Activated T-cell treated with anti-CD3 and anti-CD28 coated beads for 4 hours (primary cell): ENCODE data around the gene DLG2.

ENCODE experiments used
- DNase-seq: peaks from one replicate; pipeline ENCODE4 v3.0.0-alpha.2; 2020

Gene DLG2

GRCh38 chr11:84300092-84300491, 1327.1 kb downstream of the DLG2 start:
- DNase-seq = no peak

DNA sequence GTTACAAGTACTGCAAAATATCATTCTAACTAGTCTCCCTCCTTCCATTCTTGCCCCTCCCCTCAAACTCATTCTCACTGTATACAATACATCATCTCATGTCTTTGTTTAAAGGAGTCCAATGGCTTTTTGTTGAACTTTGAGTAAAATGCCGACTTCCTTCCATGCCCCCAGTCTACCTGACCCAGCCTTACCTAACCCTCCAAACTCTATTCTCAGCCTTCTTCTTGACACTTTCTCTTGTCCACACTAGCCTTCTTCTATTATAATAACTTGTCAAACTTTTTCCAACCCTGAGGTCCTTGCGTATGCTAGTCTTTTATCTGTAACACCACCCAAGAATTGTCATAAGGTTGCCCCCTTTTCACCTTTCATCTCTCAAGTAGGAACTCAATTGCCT, 1329.6 kb downstream of the DLG2 start:
- no peak for DNase-seq

DNA sequence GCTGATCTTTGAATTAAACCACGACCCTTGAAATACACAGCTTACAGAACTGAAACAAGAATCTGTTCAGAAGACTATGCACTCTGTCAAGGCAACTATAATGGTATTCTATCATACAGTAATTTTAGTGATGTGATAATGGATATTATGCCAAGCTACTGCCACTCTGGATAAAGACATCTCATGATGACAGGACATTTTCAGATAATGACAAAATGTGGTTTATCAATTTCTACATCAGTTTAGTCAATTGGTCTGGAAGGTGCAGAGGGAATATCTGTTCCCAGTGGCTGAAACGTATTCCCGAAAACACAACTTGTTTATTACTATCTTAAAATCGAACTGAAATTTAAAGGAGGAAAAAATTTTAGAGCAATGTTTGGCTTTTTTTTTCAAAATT, 1331.3 kb downstream of the DLG2 start:
- no peak for DNase-seq

DNA sequence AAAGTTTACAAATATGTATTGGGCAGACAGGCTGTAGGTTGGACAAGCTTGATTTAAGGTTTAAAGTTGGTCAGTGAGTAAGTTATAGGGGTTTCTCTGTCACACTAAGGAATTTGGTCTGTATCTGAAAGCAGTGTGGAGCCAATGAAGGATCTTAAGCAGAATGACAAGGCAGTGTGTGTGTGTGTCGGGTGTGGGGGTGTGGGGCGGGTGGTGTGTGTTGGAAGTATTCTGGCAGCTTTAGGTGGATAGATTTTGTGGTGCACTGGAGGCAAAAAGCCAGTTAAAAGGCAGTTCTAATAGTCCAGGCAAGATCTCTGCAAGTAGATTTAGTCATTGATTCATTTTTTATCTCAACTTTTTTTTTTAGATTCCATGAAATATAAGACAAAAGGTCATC, 1334.2 kb downstream of the DLG2 start:
- DNase-seq = no peak

DNA sequence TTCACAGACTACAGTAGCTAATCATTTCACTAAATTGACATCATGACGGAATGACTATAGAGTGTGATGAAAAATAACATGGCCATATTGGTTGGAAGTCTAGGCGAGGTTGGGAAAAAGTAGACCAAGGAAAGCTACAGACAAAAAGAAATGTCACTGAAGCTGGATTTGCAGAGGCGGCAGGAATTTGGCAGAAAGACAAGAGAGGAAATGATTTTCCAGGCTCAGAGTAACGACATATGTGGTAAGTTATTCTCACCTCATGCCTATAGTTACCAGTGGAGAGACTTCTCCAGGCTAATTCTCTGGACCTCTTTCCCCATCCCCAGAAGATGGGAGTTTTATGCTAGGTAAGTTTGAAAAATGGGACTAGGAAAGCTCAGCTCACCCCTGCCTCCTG, 1335.1 kb downstream of the DLG2 start:
- DNase-seq = no peak

DNA sequence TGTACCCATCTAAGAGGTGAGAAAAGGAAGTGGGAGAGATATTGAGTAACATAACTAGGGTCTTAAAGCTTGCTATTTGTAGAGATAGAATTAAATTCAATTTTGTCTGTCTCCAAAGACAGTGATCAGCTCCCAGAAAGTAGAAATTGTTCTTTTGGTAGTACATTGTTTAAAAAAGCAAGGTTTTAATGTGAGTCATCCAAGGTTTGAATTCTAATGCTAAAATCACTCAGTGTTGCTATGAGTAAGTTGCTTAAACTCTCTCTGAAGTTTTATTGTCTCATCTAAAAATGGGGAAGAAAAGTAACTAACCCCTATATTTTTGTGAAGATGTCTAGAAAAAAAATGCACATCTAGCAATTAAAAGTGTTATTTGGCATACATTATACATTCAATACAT, 1336.5 kb downstream of the DLG2 start:
- no peak for DNase-seq

DNA sequence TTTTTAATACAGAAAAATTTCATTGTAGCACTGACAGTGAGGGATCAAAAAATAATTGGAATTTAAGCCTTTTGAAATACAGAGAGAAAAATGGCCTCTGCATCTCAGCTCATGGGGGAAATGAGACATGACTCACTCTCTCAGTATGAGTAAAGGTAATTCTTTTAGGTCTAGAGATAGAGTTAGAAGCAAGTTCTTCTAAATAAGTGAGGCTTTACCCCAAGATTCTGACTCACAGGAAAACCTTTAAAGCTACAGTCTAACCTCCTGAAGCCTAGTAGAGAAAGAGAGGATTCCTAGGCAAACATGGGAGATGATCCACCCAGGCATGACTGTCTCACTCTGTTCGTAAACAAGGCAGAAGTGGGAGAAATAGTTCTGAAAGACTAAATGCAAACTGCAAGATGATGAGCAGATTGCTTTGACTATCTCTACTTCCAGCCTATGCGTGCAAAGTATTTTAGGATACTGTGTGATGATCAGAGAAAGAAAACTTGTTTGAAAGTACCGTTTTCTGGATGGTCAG, 1337.7 kb downstream of the DLG2 start:
- DNase-seq = no peak

GRCh38 chr11:84273541-84273940, 1353.6 kb downstream of the DLG2 start:
- DNase-seq = no peak

DNA sequence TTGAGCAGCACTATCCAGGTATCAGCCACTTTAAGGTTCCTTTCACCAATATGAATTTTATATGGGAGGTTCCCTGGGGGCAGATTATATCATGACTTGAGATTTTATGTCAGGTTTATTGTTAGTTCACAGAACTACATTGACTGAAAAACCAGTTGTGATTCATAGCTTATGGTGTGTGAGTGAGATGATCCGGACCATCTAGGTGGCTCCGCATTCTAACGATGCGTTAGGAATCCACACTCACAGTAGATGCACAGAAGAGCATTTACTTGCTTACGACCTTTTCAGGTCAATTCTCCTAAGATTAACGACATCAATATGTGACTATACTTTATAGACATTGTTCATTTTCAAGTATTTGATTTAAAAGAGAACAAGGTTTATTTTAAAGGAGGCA, 1356.7 kb downstream of the DLG2 start:
- DNase-seq = no peak

- DNase-seq = no peak
These were observed 1363.1 kb downstream of the DLG2 start for GRCh38 chr11:84264066-84264465.

DNA sequence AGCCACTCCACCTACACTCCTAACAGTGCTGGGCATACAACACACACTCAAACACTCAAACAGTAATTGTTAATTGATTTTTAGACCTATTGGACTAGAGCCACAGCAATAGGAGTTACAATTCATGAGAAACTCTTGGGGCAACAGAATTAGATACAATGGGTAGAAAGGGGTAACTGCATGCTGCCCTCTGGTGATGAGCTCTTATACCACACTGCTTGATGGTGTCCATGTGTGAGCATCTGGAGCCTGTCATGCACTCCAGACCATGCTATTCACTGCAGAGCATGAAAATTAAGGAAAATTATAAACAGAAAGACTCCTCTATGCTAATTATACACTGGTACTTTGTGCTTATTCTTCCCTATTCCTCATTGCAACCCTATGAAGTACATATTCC, 1365.4 kb downstream of the DLG2 start:
- DNase-seq = no peak

DNA sequence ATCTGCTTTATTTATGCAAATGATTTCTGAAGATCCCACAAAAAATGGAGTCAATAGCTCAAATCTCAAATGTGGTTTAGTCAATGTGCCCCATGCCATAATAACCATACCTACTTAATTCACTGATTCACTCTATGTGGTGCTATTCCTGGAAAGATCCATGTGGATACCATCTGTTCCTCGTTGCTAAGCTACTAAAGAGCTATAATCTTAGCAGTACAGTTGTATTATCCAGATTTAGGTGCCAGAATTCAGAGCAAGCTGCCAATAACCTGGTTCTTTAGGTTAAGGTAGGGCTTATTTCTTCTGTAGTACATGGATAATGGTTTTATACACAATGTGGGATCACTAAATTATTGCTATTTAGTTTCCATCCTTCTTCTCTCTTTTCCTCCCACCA, 1366.3 kb downstream of the DLG2 start:
- DNase-seq = no peak

DNA sequence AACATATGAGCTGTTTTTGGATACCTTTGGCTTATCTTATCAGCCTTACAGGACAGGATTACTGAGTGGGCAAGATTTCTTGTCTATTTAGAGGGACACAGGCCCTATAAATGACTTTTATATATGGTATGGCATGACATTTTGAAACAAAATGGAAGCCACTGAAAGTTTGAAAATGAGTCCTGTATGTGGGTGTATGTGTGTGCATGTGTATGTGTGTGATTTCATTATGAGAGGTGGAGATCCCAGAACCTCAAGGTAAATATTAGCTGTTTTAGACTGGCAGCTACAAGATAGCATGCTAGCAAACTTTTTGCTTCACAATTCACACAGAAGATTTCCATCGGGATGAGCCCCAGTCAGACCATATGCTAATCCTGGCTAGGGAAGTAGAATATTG, 1370.5 kb downstream of the DLG2 start:
- no peak for DNase-seq

DNA sequence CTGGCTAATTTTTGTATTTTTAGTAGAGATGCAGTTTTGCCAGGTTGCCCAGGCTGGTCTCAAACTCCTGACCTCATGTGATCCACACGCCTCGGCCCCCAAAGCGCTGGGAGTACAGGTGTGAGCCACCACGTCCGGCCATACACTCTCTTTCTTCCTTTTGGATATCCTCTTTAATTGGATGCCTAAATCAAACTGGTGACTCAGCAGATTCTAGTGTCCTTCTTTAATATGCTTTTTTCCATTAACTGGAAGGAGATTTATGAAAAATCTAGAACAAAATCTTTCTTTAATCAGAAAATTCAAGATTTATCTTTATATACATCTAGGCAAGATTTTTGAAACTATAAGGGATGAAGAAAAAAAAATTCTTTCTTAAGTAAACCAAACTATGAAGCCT, 1371.7 kb downstream of the DLG2 start:
- no peak for DNase-seq

- no peak for DNase-seq
These were observed 1376.1 kb downstream of the DLG2 start for GRCh38 chr11:84250834-84251613.

- DNase-seq = no peak
These were observed 1377.6 kb downstream of the DLG2 start for GRCh38 chr11:84249344-84250135.

DNA sequence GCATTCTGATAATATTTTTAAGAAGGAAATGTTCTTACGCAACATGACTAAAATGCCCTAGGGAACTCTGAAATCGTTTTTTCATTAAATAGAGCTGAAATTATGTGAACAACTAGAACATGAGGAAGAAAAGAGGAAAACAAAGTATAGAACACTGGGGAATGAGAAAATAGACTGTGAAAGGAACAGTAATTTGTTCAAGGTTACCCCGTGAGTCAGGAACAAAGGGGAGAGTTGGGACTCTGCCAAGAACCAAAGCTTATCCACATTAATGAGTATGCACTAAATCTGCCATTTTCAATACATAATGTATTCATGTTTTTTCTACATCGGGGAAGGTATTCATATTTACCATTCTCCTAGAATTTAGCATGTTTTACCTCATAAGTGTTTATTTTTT, 1379.2 kb downstream of the DLG2 start:
- no peak for DNase-seq

DNA sequence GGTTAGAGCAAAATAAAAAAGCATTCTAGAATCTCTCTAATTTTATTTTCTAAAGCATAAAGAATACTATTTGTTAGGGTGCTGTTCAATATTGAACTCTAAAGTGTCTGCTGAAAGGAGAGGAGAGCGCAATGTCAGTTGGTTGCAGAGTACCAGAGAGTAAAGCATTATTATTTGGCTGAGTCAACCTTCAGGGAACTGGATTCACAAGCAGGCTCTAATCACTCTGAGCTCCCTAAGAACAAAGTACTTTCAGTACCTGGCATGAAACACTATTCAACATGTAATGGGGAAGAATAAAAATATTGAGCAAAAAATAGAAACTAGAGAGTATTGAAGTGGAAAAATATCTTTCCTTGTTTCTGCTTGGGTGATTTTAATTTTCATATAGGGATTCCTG, 1380.0 kb downstream of the DLG2 start:
- DNase-seq = no peak

DNA sequence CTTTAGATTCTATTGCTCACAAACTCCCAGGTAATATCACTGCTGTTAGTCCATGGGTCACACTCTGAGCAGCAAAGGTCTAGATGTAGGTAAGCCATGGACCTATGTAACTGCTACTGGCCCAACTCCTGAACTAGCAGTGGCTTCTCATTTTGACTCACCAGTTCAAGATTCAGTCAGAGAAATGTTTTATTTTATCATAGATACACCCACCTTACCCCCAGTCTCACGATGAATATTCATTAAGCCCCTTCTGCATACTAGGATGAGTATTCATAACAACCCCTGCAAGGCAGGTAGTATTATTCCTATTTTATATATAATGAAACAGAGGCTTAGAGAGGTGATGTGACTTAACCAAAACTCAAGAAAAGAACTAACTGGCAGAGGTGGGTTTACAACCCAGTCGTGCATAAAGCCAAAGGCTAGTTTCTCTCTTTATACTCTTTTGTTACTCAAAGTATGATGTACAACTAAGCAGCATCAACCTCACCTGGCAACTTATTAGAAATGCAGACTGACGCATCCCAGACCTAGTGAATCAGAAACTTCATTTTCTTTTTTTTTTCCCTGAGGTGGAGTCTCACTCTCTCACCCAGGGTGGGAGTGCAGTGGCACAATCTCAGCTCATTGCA, 1383.4 kb downstream of the DLG2 start:
- no peak for DNase-seq

DNA sequence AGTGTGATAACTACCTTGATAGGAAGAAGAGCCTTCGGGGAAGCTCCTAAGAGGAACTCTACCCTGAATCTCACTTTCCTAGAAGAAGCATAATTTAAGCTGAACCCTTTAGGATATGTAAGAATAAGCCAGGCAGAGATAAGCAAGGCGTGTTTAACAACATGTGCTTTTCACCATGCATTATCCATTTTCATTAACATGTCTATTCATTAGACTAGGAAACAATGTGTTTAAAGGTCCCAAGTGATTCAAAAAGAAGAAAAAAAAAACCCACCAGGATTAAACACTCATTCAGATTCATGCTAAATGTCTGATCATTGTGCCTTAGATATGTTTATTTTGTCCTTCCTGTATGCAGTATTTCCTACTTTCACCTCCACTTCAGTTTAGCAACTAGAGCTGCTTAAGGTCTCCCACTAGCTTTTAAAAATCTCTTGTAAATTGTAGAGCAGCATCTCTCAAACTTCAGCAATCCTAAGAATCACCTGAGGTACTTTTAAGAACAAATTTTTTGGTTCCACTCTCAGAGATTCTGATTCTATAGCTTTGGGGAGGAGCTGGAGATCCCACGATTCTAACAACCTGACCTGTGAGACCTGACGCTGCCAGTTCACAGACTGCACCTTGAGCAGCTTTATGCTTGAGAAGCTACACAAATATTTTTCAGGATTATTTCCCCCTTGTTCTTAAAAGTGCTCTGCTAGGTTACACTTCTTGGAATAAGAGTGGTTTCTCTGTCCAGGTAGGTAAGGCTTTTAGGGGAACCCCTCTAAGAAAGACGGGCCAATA, 1385.6 kb downstream of the DLG2 start:
- DNase-seq = no peak

DNA sequence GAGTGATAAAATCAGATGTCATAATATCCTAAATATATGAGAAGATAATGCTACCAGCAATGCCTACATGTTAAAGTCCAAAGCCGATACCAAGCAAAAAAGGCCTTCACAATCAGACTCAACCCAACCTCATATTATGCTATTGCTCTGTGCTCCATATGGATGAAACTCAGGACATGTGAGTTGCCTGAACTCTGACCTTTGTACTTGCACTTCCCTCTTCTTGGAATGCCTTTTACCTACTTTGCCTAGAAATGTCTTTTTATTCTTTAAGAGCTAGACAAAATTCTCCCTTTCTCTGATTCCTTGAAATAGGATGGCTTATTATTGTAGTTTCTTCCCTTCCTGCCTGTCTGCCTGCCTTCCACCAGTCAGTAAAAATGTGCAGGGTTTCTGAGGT, 1386.3 kb downstream of the DLG2 start:
- no peak for DNase-seq

DNA sequence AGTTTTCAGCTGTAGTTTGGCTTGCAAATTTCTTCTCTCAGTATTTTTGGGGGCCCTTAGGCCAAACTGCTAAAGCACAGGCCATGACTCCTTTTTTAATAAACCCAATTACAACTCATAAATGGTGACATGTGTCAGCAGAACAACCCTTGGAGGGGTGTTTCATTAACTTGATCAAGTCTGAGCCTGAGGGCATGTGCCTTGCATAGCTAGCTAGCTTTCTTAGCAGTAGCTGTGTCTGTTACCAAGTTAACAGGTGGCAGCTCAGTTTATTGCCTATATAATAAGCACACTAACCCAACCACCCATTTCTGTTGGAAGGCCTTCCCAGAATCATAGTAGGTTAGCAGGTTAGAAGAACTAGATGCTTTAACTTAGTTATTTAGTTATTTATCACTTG, 1390.7 kb downstream of the DLG2 start:
- no peak for DNase-seq
